Central memory CD8-positive, alpha-beta T cell (primary cell): Measurements from ENCODE around the gene ZBED5.

Experiments used
- ATAC-seq: fragments of 150-1000 bp; cut with Tn5 transposase; replicated peaks from 2 replicates; pipeline ENCODE4 v1.10.0; 2022; ENCODE audit warnings: mild to moderate bottlenecking, moderate FRiP score, moderate number of reproducible peaks; ENCODE audit not compliant: poor library complexity, severe bottlenecking; ENCODE audit errors: extremely low read depth
- DNase-seq, 2 donors: peaks; one replicate each; pipeline ENCODE4 v3.0.0; 2021; ENCODE audit warnings: low spot score in 2 of 2
- H3K27ac Mint-ChIP-seq: one replicate; pipeline ENCODE4 v1.8.0; 2022; ENCODE audit warnings: low read depth, mild to moderate bottlenecking, moderate library complexity, mixed read lengths
- H3K27me3 Mint-ChIP-seq: one replicate; pipeline ENCODE4 v1.8.0; 2022; ENCODE audit warnings: mixed read lengths
- H3K36me3 Mint-ChIP-seq: one replicate; pipeline ENCODE4 v1.8.0; 2022; ENCODE audit warnings: mild to moderate bottlenecking, moderate library complexity, mixed read lengths; ENCODE audit not compliant: insufficient read depth
- H3K4me1 Mint-ChIP-seq: one replicate; pipeline ENCODE4 v1.8.0; 2022; ENCODE audit warnings: mixed read lengths
- H3K4me3 Mint-ChIP-seq: one replicate; pipeline ENCODE4 v1.8.0; 2022; ENCODE audit warnings: mild to moderate bottlenecking, moderate library complexity, mixed read lengths
- H3K9me3 Mint-ChIP-seq: one replicate; pipeline ENCODE4 v1.8.0; 2022; ENCODE audit warnings: mixed read lengths

ZBED5 gene

DNA sequence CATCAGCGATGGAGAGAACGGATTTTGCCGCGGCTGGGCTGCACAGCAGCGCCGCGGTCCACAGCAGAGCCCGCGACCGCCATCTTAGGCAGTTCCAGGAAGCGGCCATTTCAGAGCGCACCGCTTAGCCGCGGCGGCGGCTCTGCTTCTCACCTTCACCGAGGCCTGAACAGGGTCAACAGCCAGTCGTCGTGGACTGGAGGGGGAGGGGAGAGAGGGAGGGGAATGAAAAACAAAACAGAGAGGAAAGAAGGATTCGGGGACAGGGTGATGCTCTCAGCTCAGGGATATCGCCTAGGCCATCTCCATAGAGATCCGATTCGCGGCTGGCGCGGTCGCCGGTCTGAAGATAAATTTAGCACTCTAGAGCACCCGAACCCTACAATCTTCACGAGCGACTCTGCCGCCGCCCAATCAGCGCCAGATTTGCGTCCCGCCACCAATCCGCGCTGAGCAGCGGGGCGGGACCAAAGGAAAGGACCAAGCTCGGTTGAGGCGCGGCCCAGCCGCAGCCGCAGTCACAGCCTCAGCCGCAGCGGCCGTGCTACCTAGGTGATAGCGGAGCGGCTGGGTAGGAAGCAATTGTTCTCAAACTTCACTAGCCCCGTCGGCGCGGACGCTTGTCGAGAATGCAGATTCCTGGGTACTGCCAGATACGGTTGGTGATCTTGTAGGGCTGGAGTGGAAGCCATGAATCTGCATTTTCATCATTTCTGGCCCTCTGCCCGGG is at the start of gene ZBED5:
Gene ZBED5, minus strand, starts transcription at position 345 of the 730 bp plus-strand sequence. CDS start 3,108 bp downstream, outside the sequence.
- H3K36me3 Mint-ChIP-seq: peaks cover 42% of the 10 kb centered on the region

DNA sequence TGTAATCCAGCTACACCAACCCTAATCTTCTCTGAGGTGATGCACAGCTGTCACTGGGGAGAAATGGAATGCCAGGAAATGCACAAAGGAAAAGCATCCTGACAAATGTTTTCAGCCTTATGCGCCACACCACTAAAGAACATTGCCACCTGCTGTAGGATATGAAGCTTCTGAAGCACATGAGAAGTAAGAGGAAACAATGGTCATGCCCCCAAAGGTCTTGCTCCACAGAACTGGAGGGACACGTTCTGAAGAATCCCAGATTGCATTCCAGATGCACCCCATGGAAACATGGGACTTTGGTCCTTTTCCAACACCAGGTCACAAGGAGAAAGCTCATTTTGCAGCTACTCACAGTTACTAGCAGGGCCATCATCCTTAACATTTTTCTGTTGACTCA is 48.7 kb upstream of the ZBED5 start:
- ATAC-seq (no peak), DNase-seq (no peak)
- Mint-ChIP-seq H3K27ac (no peak overlapping the region), H3K36me3 (no peaks in the 10 kb centered on the region), H3K4me1 (no peaks in the 10 kb centered on the region), H3K27me3 (peaks cover 33% of the 10 kb centered on the region), H3K4me3 (no peak overlapping the region), H3K9me3 (no peaks in the 10 kb centered on the region)

More for the DNA sequence above, at the start of gene ZBED5:
- DNase-seq (peak; percentile 87 to 93), ATAC-seq (peak; percentile 88)
- H3K4me3 Mint-ChIP-seq: peak within 1 kb of the TSS; percentile 91
- H3K27ac Mint-ChIP-seq: peak within 1 kb of the TSS; percentile 95
- peaks cover 41% of the 10 kb centered on the region for H3K4me1 Mint-ChIP-seq
- no peaks in the 10 kb centered on the region for H3K27me3 Mint-ChIP-seq
- H3K9me3 Mint-ChIP-seq: no peaks in the 10 kb centered on the region

DNA sequence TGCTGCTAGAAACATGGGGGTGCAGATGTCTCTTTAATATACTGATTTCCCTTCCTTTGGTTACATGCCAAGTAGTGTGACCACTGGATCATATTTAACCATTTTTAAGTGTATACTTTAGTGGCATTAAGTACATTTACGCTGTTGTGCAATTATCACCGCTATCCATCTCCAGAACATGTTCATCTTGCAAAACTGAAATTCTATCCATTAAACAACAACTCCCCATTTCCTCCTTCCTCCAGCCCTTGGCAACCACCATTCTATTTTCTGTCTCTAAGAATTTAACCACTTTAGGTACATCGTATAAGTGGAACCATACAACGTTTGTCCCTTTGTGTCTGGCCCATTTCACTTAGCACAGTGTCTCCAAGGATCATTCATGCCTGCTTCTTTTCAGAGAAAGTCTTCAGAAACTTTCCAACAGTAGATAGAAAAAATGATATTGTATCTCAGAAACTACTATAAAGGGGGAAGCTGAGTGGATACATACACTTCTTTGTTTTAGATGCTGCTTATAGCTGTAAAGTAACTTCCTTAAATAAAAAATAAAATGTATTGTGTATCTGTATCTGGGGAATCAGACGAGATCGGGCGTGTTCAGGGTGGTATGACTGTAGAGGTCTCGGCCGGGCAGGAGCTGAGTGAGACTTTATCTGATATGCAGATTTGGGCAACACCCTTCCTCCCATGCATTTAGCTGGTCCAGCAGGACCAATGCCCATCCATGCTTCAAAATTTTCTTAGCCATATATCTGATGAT is 44.6 kb upstream of the ZBED5 start:
- H3K9me3 Mint-ChIP-seq: no peaks in the 10 kb centered on the region
- H3K36me3 Mint-ChIP-seq: no peaks in the 10 kb centered on the region
- H3K27me3 Mint-ChIP-seq: peaks cover 25% of the 10 kb centered on the region
- DNase-seq (no peak), ATAC-seq (no peak)
- H3K4me3 Mint-ChIP-seq: no peak overlapping the region
- no peaks in the 10 kb centered on the region for H3K4me1 Mint-ChIP-seq
- no peak overlapping the region for H3K27ac Mint-ChIP-seq

DNA sequence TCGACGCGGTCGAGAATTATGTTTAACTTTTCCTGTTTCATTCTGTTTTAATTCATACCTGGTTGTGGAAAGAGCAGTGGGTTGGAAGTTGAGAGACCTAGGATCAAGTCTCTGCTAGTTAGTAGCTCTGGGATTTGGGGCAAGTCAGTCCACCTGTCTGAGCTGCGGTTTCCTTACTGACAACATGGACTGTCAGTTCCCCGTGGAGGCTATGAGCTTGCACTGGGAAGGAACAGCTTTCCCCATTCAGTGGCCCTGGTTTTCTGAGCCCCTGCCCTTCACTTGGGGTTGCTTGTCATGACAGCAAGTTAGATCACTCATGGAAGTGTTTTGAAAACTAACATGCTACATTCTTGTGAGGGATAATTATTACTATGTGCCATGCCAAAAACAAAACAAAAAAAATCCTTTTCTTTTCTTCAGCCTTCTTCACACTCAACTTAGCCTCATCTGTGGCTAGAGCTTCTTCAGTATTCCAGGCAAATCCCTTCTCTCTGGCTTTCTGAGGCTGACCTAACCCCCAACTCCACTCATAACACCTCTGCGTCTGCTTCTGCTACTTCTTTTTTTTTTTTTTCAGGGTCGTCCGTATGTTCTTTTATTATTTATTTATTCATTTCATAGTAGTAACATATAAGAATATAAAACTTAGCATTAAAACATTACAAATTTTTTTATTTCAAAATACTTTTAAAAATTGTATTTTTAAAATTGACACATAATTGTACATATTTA is 43.0 kb upstream of the ZBED5 start:
- no peak for DNase-seq

DNA sequence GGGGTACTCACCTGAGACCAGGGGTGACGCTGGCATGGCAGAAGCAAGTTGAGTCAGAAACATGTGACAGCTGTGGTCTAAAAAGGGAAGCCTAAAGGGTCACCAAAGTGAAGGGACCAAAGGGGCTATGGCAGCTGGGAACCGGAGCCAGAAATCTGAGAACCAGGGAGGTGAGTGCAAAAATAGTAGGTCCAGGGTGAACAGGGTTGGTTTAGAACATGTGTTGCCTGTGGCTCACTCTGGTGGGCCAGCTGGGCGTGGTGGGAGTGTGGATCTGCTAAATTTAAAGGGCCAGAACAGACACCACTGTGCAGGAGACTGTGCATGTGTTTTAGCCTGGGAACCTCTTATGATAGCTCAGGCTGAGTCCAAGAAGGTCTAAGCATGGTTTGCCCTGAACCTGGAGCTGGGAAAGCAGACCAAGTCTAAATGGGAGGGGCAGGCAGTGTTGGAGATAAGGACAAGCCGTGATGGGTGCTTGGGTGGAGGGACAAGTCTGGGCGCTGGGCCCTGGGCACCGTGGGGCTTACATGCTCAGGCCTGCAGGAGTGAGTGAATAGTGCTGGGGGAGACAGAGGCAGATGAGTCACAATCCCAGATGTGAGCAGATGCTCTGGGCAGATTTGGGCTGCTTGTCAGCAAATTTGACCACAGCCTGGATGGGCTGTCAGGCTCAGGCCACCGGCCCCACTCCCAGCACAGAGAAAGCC is 41.4 kb upstream of the ZBED5 start:
- H3K4me1 Mint-ChIP-seq: no peaks in the 10 kb centered on the region

More for the DNA sequence above, 43.0 kb upstream of the ZBED5 start:
- no peak overlapping the region for H3K4me3 Mint-ChIP-seq
- no peaks in the 10 kb centered on the region for H3K36me3 Mint-ChIP-seq
- H3K27ac Mint-ChIP-seq: no peak overlapping the region
- no peaks in the 10 kb centered on the region for H3K9me3 Mint-ChIP-seq
- H3K4me1 Mint-ChIP-seq: no peaks in the 10 kb centered on the region
- no peak for ATAC-seq
- H3K27me3 Mint-ChIP-seq: peaks cover 23% of the 10 kb centered on the region

DNA sequence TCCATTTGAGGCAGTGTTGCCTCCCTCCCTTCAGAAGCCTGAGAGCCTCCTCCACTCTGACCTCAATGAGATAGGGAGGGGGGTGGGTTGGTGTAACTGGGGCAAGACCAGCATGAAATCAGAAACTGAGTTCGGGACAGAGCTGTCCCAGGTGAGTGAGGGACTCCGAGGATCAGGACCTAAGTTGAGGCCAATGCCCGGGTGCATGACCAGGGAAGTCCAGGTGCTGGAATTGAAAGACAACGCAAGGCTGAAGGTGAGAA is 40.8 kb upstream of the ZBED5 start:
- Mint-ChIP-seq H3K27me3 (peaks cover 11% of the 10 kb centered on the region), H3K9me3 (no peaks in the 10 kb centered on the region), H3K36me3 (no peaks in the 10 kb centered on the region), H3K4me1 (no peaks in the 10 kb centered on the region), H3K4me3 (no peak overlapping the region), H3K27ac (no peak overlapping the region)
- DNase-seq: no peak
- ATAC-seq: no peak

More for the DNA sequence above, 41.4 kb upstream of the ZBED5 start:
- H3K27ac Mint-ChIP-seq: peak overlapping the region; percentile 27
- no peaks in the 10 kb centered on the region for H3K9me3 Mint-ChIP-seq
- H3K27me3 Mint-ChIP-seq: peaks cover 16% of the 10 kb centered on the region
- H3K36me3 Mint-ChIP-seq: no peaks in the 10 kb centered on the region
- H3K4me3 Mint-ChIP-seq: no peak overlapping the region
- no peak for DNase-seq
- no peak for ATAC-seq

DNA sequence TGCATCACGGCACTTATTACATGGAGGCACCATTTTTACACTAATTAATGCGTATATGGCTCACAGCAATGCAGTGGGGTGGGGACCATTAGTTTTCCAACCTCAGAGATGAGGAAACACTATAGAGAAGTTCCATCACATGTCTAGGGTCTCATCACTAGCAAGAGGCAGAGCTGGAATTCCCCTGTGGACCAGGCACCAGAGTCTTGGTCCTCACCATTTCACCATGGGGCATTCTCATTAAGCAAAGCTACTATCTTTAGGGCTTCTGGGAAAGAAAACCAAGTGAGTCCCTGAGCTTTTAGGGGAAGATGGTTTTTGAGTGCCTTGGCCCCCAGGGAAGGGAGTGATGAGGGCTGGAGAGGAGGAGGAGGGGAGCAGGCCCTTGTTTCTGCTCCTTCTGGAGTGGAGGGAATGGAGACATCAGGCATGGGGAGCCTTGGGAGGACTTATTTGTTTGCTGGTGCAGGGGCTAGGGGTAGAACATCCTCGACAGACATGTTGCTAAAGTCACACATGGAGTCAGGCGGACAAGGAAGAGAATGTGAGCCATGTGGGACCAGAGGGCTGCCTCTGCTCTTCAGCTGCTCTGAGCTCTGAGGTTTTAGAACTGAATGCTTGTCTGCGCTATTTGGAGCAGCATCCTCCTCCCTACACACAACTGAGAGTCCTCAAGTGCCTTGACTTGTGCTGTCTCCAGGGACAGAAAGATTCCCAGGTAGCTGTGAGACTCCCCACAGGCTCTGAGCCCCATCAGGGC is 40.3 kb upstream of the ZBED5 start:
- H3K4me3 Mint-ChIP-seq: no peak overlapping the region
- no peaks in the 10 kb centered on the region for H3K36me3 Mint-ChIP-seq
- no peak overlapping the region for H3K27ac Mint-ChIP-seq
- no peaks in the 10 kb centered on the region for H3K4me1 Mint-ChIP-seq
- ATAC-seq: no peak
- peaks cover 6% of the 10 kb centered on the region for H3K27me3 Mint-ChIP-seq
- DNase-seq: no peak
- no peaks in the 10 kb centered on the region for H3K9me3 Mint-ChIP-seq

DNA sequence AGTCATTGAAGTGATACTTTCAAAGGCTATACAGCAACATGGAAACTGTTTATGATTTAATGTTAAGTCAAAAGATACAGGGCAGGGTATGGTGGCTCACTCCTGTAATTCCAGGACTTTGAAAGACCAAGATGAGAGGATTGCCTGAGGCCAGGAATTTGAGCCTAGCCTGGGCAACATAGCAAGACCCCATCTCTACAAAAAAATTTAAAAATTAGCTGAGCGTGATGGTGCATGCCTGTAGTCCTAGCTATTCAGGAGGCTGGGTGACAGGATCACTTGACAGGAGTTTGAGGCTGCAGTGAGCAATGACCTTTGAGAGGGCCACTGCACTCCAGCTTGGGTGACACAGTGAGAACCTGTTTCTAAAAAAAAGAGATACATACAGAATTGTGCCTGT is 39.3 kb upstream of the ZBED5 start:
- no peak for ATAC-seq
- H3K4me3 Mint-ChIP-seq: no peak overlapping the region
- no peaks in the 10 kb centered on the region for H3K36me3 Mint-ChIP-seq
- H3K27ac Mint-ChIP-seq: no peak overlapping the region
- H3K9me3 Mint-ChIP-seq: no peaks in the 10 kb centered on the region
- H3K4me1 Mint-ChIP-seq: no peaks in the 10 kb centered on the region
- H3K27me3 Mint-ChIP-seq: no peaks in the 10 kb centered on the region
- no peak for DNase-seq

DNA sequence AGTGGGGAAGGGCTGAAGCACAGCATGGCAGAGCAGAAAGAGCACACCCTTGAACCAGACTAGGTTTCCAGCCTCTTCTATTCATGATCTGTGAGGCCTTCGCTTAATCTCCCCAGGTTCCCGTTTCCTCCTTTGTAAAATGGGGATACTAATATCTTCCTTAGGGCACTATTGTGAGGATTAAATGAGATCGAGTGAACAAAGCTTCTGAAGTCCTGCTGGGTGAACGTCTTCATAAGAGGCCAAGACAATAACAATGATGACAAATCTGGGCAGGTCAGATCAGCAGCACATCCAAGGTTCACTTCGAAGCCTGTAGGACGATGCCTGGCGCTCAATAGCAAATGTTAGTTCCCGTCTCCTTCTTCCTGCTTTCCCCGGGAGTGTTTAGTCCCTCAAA is 38.6 kb upstream of the ZBED5 start:
- DNase-seq (no peak), ATAC-seq (no peak)
- Mint-ChIP-seq H3K27ac (no peak overlapping the region), H3K27me3 (no peaks in the 10 kb centered on the region), H3K4me1 (no peaks in the 10 kb centered on the region), H3K36me3 (no peaks in the 10 kb centered on the region), H3K9me3 (no peaks in the 10 kb centered on the region), H3K4me3 (no peak overlapping the region)

DNA sequence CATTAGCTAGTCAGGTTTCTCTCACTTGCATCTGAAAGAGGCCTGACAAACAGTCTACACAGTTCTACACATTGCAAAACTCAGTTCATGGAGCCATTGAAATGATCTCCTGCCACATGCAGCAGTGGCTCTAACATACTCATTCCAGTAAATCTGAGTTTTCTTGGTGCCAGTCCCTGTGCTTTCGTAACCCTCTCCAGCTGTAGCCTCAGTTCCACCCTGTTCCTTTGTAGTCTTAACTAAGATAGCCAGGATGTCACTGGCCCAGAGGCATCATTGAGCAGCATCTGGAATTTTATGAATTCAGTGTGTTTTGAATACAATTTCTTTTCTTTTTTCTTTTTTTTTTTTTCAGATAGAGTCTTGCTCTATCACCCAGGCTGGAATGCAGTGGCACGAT is 37.4 kb upstream of the ZBED5 start:
- Mint-ChIP-seq H3K4me1 (no peaks in the 10 kb centered on the region), H3K27ac (no peak overlapping the region), H3K36me3 (no peaks in the 10 kb centered on the region), H3K27me3 (peaks cover 4% of the 10 kb centered on the region), H3K4me3 (no peak overlapping the region), H3K9me3 (no peaks in the 10 kb centered on the region)
- ATAC-seq: no peak
- no peak for DNase-seq

DNA sequence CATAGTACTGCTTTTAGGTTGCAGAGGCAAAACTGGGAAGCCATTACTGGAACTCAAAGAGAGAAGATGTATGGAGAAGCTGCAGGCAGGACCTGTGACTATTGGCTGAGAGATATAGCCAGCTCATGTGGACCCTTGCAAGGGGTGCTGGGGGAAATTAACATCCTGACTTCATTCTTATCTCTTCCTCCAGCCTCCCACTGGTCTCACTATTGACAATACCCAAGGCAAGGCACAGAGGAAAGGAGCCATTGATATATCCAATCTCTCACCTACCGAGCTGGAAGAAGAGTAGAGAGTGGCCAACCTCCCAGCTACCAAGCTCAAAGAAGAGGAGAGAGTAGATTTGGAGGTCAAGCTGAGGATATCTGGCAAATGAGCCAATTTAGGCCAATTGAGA is 36.8 kb upstream of the ZBED5 start:
- Mint-ChIP-seq H3K4me1 (no peaks in the 10 kb centered on the region), H3K9me3 (no peaks in the 10 kb centered on the region), H3K36me3 (no peaks in the 10 kb centered on the region), H3K4me3 (no peak overlapping the region), H3K27me3 (peaks cover 10% of the 10 kb centered on the region), H3K27ac (no peak overlapping the region)
- DNase-seq (no peak), ATAC-seq (no peak)

DNA sequence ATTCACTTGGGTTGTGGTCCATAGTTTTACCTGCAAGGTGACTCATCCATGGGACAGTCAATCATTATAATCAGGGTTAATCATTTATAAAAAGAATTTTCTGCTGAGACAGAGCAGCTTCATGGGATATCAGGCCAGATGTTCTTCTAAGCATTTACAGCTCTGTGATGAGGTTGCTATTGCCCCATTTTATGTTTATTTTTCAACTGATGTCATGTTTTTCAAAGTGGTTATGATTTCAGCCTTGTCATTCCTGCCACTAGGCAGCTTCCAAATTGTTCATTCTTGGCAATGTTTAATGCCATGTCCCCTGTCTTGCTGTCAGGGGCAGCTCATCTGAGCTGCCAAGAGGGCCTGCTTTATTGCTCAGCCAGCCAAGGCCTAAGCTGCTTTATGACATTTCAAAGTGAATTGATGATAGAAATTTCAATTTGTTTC is 35.9 kb upstream of the ZBED5 start:
- Mint-ChIP-seq H3K4me1 (no peaks in the 10 kb centered on the region), H3K27me3 (peaks cover 19% of the 10 kb centered on the region), H3K36me3 (no peaks in the 10 kb centered on the region), H3K27ac (no peak overlapping the region), H3K4me3 (no peak overlapping the region), H3K9me3 (no peaks in the 10 kb centered on the region)
- DNase-seq (no peak), ATAC-seq (no peak)
